ENCODE measurements around the gene TTC34.
"Not testable (repeated sequence)": the region's sequence is repeated elsewhere in the genome, so short reads cannot be mapped to it uniquely, and the experiment has no call there.

Gene TTC34

DNA sequence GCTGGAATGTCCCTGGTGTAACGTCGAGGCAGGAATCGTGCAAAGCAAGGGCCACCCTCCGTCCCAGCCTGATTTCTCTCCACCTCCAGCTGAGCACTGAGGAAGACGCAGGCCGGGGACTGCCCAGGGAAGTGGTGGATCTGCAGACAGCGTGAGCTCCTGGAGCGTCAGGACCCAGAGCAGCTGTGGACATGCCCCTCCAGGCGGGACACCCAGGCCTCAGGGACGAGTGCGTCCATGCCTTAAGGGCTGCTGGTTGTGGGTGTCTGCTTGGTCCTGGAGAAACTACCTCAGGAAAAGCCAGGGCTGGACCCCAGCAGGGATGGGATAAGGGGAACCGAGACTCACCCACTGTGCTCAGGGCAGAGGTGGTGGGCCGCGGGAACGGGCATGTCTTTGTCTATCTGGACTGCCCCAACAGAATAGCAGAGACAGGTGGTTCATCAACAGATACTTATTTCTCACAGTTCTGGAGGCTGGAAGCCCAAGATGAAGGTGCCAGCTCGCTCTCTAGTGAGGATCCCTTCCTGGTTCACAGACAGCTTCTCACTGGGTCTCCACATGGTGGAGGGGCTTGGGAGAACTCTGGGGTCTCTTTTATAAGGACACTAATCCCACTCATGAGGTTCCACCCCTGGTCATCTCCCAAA, 162.9 kb downstream of the TTC34 start:
- DNase-seq: no peak

DNA sequence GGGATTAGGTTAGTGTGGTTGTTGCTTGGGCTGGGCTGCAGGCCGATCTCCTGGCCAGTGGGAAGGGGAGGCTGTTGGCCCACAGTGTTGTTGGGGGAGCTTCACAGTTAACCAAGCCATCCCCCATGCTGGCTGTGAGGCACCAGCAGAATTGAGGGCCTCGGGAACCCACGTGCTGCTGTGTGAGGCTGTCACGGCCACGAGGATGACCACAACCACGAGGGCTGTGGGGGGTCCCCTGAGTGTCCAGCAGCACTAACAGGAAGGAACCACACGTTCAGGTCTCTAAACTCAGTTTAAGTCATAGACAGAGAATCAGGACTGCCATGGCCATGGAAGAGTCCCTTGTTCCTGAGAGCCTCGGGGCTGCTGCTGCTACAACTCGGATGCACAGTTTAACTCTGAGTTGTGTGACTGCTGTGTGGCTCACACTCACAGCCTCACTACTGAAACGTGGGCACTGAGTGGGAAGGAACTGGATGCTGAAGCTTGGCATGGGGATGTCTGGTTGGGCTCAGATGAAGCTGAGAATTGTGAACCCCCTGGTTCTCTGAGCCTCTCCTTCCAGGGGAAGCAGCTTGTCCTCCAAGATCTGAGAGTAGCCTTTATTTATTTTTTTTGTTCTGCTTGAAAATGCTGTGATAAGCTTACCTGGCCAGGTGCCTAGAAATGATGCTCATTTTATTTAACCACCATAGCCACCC, 163.9 kb downstream of the TTC34 start:
- no peak for DNase-seq

DNA sequence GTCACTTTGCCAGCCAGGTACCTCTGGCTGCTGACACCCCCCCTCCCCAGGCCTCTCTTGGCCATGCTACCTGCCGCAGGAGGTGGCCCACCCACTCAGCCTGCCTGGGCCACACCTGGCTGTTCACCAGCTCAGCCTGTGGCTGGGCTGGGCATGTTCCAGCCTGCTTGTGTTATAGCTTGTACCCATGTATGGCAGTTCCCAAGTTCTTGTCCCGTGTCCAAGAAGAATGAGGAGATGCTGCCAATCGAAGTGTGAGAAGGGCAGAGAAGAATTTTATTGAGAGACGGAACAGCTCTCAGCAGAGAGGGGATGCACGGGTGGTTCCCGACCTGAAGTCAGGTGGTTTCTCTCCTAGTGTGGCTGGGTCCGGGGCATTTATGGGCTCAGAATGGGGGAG, 164.8 kb downstream of the TTC34 start:
- no peak for DNase-seq

DNA sequence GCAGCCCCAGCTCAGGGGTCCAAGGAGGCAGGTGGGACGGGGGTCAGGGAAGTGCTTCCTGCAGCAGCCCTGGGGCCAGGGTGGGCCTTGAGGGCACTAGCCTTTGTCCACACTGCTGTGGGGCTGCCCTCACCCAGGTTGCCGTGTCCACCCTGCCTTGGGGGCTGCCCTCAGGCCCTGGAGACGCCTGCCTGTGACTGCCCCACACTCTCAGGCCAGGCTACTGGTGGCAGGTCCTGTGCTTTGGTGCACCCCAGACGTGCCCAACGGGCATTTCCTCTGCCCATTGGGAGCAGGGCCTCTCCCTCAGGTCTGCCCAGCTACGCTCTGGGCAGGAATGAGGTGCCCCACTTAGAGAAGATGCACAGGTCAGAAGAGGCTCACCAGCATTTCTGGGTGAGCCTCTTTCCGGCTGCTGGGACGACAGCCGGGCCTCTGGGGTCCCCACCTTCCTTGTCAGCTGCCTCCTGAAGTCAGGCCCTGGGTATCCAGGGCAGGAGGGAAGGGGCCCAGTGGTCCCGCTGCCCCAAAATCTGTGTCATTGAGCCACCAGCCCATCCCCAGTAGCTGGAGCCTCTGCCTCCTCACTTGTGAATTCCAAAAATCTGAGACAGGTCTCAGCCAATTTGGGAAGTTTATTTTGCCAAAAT, 166.0 kb downstream of the TTC34 start:
- no peak for DNase-seq

DNA sequence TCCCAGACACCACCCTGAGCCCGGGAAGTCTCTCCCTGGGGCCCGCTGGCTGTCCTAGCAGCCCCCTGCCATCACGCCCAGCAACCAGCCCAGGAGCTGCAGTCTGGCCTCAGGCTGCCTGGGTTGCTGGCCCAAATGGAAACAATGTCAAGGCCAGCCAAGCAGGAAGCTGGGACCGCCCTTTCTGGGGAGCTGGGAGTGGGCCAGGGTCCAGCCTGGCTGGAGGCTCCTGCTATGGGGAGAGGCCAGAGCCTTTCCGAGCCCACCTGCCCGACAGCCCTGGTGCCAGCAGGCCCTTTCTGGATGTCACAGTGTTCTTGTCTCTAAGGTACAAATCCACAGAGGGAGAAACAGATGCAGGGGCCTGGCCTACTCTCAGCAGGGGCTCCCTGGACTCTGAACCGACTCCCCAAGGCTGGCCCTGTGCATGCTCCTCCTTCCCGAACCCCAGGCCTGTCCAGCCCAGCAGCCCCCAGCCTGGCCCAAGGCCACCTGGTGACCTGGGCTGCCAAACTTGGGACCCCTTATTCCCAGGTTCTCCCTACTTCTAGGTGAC, 167.5 kb downstream of the TTC34 start:
- DNase-seq: no peak

DNA sequence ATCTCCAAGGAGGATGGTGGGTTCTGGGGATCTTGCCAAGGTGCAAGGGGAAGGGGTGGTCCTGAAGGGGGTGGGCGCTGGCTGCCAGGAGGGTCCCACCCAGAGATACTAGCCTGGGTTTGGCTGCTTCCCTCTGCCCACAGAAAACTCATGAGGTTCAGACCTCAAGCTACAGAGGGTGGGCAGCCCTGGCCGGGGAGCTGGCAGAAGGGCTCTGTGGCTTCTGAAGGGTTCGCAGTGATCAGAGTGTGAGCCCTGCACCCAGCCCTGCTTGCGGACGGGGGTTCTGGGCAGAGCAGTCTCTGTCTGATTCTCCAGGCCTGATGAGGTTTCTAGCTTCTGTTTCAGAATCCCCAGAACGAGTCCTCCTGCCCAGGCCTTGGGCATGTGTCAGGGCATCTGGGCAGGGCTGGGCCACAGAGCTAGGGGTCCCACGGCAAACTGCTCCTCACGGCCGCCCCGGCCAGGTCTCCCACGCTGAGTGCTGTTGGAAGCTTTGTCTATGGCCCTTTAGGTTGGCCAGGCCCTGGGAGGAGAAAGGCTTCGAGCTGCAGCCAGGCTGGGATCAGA, 168.0 kb downstream of the TTC34 start:
- no peak for DNase-seq

DNA sequence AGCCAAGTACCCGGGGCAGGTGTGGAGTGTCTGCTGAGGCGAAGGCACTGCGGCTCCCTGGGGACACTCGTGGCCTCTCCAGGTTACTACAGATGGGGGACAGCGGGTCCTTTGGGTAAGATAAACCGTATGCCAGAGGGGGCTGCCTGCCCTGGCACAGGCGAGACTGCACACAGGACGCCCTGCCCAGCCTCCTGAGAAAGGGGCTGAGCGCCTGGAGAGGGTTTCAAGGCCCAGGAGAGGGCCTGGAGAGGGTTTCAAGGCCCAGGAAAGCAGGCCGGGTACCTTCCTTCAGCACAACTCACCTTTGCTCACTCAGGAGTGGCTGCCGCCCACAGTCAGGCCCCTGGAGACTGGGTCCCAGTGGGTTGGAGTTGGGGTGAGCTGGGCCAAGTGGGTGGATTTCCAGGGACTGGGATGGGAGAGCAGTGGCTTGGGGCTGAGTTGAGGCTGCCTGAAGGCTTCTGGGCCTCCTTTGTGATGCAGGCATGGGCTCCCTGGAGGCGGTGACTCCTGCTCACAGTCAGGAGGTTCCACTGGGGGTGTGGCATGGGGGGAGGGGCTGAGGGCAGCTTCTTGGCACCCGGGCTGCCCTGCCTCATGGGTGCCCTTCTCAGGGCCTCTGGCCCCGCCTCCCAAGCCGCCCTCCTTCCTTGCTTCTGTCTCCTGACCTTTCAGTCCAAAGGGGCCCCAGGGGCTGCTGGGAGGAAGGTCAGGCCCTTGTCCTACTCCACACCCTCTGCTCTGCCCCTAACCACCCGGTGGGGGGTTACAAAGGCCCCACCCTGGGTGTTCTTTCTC, 168.7 kb downstream of the TTC34 start, which contains the start of gene MMEL1:
MMEL1 (minus strand) TSS at position 456 of the 801 bp plus-strand sequence. CDS start 3,532 bp downstream, outside the sequence.
- no peak for DNase-seq

DNA sequence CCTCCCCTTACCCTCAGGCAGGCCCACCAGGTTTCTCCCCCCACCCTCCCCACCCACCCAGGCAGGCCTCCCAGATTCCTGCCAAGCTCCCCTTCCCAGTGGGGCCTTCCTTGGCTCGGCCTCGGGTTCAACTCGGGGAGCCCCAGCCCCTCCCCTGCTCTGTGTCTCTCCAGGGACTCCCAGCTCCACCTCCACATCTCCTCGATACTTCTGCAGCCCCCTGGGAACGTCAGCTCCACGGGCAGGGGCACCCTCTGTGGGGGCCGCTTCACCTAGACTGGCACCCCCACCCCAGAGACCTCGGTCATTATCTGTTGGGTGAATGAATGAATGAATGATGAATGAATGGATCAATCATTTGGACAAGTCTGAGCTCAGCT, 169.5 kb downstream of the TTC34 start:
- no peak for DNase-seq

DNA sequence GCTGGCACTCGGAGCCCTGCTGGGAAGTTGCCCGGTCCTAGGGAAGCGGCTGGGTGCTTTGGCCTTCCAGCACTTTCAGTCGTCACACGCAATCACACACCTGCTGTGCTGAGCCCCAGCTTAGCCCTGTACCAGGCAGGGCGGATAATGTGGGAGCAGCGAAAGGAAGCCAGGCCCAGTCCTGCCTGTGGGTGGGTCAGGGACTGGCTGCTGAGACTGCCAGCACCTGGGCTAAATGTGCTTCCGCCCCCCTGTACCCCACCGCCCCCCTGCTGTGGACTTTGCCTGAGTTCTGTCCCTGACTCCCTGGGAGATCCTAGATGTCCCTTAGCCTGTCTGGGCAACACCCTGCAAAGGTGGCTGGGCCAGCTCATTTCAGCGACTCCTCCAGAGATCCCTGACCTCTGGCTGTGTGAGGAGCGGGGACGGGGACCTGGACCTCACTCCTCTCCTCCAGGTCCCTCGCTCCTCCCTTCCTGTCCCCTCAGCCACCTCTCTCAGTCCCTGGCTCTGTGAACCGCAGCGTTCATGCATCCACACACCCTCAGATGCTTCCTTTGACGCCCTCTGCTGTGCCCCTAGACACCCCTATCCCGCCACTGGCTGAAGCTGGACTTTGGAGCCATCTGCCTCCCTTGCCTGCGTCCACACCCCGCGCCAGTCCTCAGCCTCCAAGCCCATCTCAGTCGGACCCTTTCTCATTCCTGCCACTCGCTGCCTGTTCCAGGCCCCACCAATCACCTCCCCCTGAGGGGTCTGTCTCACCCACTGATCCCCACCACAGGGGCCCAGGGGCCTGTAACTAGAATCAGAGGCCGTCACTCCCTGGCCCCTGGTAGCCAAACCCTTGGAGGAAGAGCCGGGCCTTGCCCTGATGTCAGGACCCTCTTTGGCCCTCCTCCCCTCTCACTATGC, 170.1 kb downstream of the TTC34 start:
- DNase-seq: no peak

DNA sequence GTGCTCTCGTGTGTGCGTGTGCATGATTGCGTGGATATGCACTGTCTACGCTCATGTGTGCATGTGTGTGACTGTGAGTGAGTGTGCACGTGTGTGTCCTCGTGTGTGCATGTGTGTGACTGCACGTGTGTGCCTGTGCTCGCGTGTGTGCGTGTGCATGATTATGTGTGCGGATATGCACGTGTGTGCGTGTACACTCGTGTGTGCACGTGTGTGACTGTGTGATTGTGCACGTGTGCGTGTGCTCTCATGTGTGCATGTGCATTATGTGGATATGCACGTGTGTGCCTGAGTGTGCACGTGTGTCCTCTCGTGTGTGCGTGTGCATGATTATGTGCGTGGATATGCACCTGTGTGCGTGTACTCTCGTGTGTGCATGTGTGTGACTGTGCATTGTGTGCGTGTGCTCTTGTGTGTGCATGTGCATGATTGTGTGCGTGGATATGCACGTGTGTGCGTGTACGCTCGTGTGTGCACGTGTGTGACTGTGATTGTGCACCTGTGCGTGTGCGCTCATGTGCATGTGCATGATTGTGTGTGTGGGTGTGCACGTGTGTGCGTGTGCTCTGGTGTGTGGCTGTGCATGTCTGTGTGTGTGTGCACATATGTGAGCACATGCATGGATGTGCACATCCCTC, 170.9 kb downstream of the TTC34 start:
- no peak for DNase-seq

DNA sequence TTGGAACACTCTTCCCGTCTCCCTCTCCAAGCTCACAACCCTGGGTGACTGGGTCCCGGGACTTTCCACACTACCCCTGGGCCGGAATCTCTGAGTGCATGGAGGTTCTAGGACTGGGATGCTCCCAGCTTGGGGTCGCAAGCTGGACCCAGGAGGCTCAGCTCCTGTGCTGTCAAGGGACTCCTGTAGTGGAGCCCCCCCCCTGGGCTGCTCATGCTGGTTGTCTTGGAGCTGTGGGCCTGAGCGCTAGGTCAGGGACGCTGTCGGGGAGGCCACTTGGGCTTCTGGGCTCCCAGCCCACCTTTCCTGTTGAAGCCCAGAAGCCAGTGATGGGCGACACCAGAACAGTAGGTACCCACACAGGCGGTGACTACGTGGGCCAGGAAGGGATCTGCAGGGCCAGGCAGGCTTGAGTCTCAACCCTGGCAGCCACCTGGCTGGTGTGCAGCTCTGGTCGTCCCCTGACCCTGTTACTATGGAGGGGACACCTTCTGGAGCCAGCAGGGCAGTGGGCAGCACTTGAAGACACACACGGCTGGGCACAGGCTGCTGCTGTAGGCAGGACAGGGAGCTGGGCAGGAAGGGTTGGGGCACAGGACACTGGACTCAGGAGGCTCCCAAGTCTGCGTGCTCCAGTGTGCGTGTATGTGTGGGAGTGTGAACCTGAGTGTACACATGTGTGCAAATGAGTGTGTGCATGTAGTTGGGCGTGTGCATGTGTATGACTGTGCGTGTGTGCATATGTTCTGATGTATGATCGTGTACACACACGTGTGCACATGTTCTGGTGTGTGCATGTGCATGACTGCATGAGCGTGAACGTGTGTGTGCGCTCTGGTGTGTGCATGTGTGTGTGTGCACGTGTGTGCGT, 171.6 kb downstream of the TTC34 start:
- DNase-seq: no peak

DNA sequence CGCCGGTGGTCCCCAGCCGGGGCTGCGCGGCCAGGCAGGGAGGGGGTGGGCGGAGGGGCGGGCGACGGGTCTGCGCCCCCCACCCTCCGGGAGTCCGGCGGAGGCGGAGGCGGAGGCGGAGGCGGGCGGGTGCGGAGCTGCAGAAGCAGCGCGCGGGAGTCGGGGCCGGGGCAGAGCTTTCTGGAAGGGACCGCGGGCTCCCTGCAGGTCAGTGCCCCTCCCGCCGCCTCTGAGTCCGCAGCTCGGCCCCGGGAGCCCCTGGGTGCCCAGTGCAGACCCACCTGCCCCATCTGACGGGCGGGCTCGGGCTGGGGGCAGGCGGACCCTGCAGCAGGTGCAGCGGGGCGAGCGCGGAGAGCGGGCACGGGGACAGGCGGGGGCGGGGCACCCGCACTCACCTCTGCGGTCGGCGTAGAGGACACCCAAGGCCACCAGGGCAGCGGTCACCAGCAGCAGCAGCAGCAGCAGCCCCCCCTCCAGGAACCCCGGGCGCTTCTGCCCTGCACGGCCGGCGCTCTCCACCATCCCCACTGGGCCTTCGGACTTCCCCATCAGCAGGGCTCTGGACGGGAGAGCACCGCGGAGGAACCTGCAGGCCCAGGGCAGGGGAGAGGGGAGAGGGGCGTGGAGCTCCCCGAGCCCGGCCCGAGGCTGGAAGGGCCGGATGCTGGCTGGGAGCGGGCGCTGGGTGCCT, 172.4 kb downstream of the TTC34 start:
- DNase-seq: no peak

DNA sequence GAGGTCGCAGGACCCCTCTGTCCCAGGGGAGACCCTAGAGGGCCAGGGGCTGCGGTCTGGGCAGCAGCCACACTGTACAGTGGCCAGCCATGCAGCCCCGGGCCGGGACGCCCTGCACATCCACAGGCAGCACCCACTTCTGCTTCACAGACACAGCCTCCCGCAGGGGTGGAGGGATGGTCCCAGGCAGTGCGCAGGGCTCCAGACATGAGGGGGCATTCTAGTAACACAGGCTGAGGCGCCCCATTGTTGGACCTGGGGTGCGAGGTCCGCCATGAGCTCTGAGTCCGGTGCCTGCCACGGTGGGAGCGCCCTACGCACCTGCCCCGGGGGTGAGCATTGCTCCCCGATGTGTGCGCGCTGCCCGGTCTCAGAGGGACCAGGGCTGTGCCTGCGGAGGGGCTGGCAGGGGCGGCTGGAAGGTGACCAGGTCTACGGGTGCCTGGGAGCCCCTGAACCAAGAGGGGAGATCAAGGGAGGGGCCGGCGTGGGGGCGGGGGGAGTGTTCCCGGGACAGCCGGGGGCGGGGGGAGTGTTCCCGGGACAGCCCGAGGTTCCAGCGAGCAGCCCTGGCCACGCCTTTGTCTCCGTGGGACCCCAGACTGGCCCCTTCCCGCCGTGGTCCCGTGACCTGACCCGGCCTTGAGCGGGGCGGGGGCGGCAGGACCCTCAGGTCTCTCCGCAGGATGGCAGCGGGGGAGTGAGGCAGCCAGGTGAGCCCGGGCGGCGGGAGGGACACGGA, 173.1 kb downstream of the TTC34 start:
- DNase-seq: no peak

DNA sequence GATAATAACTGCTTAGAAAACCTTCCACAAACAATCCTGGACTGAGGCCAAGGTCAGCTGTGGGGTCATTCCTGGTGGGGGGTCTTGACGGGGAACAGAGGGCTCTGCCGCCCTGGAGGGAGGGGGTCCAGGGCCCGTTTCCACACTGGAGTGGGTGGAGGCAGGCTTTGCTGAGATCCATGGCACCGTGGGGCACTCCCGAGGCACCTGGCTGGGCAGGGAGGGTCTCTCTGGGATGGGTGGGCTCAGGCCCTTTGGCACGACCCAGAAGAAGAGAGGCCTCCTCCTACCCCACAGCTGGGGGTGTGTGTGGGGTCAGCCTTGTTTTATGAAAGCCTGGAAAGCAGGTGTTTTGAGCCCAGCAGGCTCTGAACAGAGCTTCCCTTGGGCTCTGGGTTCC, 173.7 kb downstream of the TTC34 start:
- DNase-seq: no peak

DNA sequence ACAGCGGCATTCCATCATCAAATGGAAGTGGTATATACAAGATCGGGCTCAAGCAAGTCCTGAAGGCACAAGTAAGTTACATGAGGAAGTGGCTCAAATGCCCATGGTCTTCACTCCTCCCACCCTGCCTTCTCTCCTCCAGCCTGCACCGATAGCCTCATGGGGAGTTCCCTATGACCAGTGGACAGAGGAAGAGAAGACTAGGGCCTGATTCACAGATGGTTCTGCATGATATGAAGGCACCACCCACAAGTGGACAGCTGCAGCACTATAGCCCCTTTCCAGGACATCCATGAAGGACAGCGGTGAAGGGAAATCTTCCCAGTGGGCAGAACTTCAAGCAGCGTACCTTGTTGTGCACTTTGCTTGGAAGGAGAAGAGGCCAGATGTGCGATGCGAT, 175.7 kb downstream of the TTC34 start:
- not testable (repeated sequence) for DNase-seq

DNA sequence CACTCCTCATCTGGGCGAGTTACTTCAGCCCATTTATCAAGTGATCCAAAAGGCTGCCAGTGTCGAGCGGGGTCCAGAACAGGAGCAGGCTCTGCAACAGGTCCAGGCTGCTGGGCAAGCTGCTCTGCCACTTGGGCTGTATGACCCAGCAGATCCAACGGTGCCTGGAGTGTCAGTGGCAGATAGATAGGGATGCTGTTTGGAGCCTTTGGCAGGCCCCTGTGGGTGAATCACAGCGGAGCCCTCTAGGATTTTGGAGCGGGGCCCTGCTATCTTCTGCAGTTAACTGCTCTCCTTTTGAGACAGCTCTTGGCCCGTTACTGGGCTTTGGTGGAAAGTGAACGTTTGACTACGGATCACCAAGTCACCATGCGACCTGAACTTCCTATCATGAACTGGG, 176.2 kb downstream of the TTC34 start:
- DNase-seq: no peak

DNA sequence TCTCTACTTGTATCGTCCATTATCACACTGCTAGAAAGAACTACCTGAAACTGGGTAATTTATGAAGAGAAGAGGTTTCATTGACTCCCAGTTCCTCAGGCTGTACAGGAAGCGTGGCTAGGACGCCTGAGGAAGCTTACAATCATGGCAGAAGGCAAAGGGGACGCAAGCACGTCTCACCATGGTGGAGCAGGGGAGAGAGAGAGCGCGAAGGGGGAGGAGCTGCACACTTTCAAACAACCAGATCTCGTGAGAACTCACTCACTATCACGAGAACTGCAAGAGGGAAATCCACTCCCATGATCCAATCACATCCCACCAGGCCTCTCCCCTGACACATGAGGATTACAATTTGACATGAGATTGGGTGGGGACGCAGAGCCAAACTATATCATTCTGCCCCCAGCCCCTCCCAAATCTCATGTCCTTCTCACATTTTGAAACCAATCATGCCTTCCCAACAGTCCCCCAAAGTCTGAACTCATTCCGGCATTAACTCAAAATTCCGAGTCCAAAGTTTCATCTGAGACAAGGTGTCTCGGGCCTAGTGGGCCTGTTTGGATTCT, 176.7 kb downstream of the TTC34 start:
- DNase-seq: no peak

Data from SHP77 (cell line).